ENCODE data around the gene TUFT1.
"Not testable (repeated sequence)": the region's sequence is repeated elsewhere in the genome, so short reads cannot be mapped to it uniquely, and the experiment has no call there.

DNA sequence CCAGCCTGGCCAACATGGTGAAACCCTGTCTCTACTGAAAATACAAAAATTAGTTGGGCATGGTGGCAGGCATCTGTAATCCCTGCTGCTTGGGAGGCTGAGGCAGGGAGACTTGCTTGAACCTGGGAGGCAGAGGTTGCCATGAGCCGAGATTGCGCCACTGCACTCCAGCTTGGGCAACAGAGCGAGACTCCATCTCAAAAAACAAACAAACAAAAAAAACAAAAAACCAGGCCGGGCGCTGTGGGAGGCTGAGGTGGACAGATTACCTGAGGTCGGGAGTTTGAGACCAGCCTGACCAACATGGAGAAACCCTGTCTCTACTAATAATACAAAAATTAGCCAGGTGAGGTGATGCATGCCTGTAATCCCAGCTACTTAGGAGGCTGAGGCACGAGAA is 17.7 kb upstream of the TUFT1 start:
- not testable (repeated sequence) for TF ChIP-seq EZH2 (IDR thresholded peaks at IDR 0.05; ENCODE audit: borderline replicate concordance)
- TF ChIP-seq, protein P1, sequence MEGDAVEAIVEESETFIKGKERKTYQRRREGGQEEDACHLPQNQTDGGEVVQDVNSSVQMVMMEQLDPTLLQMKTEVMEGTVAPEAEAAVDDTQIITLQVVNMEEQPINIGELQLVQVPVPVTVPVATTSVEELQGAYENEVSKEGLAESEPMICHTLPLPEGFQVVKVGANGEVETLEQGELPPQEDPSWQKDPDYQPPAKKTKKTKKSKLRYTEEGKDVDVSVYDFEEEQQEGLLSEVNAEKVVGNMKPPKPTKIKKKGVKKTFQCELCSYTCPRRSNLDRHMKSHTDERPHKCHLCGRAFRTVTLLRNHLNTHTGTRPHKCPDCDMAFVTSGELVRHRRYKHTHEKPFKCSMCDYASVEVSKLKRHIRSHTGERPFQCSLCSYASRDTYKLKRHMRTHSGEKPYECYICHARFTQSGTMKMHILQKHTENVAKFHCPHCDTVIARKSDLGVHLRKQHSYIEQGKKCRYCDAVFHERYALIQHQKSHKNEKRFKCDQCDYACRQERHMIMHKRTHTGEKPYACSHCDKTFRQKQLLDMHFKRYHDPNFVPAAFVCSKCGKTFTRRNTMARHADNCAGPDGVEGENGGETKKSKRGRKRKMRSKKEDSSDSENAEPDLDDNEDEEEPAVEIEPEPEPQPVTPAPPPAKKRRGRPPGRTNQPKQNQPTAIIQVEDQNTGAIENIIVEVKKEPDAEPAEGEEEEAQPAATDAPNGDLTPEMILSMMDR (IDR thresholded peaks at IDR 0.05; ENCODE audit: poor library complexity): not testable (repeated sequence)
